Fibroblast of peridontal ligament (primary cell): ENCODE results near the gene CXCL12.

Source experiments
- DNase-seq: peaks from one replicate; pipeline ENCODE4 v3.0.0-alpha.2; 2010; ENCODE audit errors: extremely low read depth

CXCL12 gene

GRCh38 chr10:44334091-44334490 is 50.8 kb downstream of the CXCL12 start:
- no peak for DNase-seq

GRCh38 chr10:44333511-44333910 is 51.4 kb downstream of the CXCL12 start:
- DNase-seq = no peak

- no peak for DNase-seq
These were observed 52.4 kb downstream of the CXCL12 start for GRCh38 chr10:44332465-44332864.

GRCh38 chr10:44330431-44330830 is 54.5 kb downstream of the CXCL12 start:
- no peak for DNase-seq

GRCh38 chr10:44327461-44327860 is 57.4 kb downstream of the CXCL12 start:
- DNase-seq = no peak
